Natural killer cell treated with Interleukin-12 subunit alpha and Interleukin-12 subunit beta and Interleukin-15 and Interleukin-18, amount 100 ng/mL, for 72 hours (primary cell): ENCODE data around the gene GRAPL. TPM values are rescaled to one million over a fixed set of nuclear protein-coding genes. Genes with fewer than 3 reads are reported as not detected.
"Not testable (repeated sequence)": the region's sequence is repeated elsewhere in the genome, so short reads cannot be mapped to it uniquely, and the experiment has no call there.

Source experiments
- ATAC-seq, 2 donors: fragments of 150-1000 bp; cut with Tn5 transposase in 1 of 2; sonication (Bioruptor Pico), chemical (Tn5 transposase) in 1 of 2; 2 replicates each; pipeline ENCODE4 v1.10.0; 2021
- DNase-seq: peaks from one replicate; pipeline ENCODE4 v3.0.0; 2022; ENCODE audit warnings: low spot score
- H3K27ac Mint-ChIP-seq, 2 donors: 1 replicate in 1 of 2; 2 replicates in 1 of 2; pipeline ENCODE4 v1.8.0; 2022; ENCODE audit warnings: mixed read lengths in 2 of 2, mild to moderate bottlenecking in 1 of 2, moderate library complexity in 1 of 2
- H3K27me3 Mint-ChIP-seq, 2 donors: 1 replicate in 1 of 2; 2 replicates in 1 of 2; pipeline ENCODE4 v1.8.0; 2022; ENCODE audit warnings: mixed read lengths in 2 of 2
- H3K36me3 Mint-ChIP-seq: one replicate; pipeline ENCODE4 v1.8.0; 2022; ENCODE audit warnings: mixed read lengths
- H3K4me1 Mint-ChIP-seq, 2 donors: 1 replicate in 1 of 2; 2 replicates in 1 of 2; pipeline ENCODE4 v1.8.0; 2022; ENCODE audit warnings: low read depth in 2 of 2, mixed read lengths in 2 of 2, mild to moderate bottlenecking in 1 of 2
- H3K4me3 Mint-ChIP-seq: one replicate; pipeline ENCODE4 v1.8.0; 2022; ENCODE audit warnings: mixed read lengths
- H3K9me3 Mint-ChIP-seq: 2 replicates; pipeline ENCODE4 v1.8.0; 2022; ENCODE audit warnings: mixed read lengths
- total RNA-seq, 2 donors: library from RNA; stranded (reverse); gene quantifications; one replicate each; pipeline ENCODE4 v1.2.3, GENCODE V29; 2022

GRAPL gene
- total RNA-seq, 2 donors from 2014 or later: 5.3 to 9.6 TPM

- not testable (repeated sequence) for ATAC-seq, H3K27me3 Mint-ChIP-seq, H3K4me3 Mint-ChIP-seq, H3K36me3 Mint-ChIP-seq, H3K27ac Mint-ChIP-seq, H3K4me1 Mint-ChIP-seq, DNase-seq, H3K9me3 Mint-ChIP-seq
These were observed 23.6 kb downstream of the GRAPL start for GRCh38 chr17:19150678-19151615.

- H3K36me3 Mint-ChIP-seq: not testable (repeated sequence)
These were observed 30.2 kb downstream of the GRAPL start for GRCh38 chr17:19157628-19158027.

GRCh38 chr17:19158478-19158877 lies 31.1 kb downstream of the GRAPL start:
- DNase-seq, H3K27me3 Mint-ChIP-seq, H3K36me3 Mint-ChIP-seq, H3K4me3 Mint-ChIP-seq, ATAC-seq, H3K27ac Mint-ChIP-seq, H3K4me1 Mint-ChIP-seq, H3K9me3 Mint-ChIP-seq: not testable (repeated sequence)

More at GRCh38 chr17:19157628-19158027, 30.2 kb downstream of the GRAPL start:
- H3K4me3 Mint-ChIP-seq, DNase-seq, H3K9me3 Mint-ChIP-seq, H3K4me1 Mint-ChIP-seq, H3K27me3 Mint-ChIP-seq, ATAC-seq, H3K27ac Mint-ChIP-seq: not testable (repeated sequence)

GRCh38 chr17:19158938-19159337 lies 31.5 kb downstream of the GRAPL start:
- not testable (repeated sequence) for H3K36me3 Mint-ChIP-seq, H3K27me3 Mint-ChIP-seq, H3K4me3 Mint-ChIP-seq, DNase-seq, ATAC-seq, H3K9me3 Mint-ChIP-seq, H3K4me1 Mint-ChIP-seq, H3K27ac Mint-ChIP-seq

- ATAC-seq: peak; percentile 62 to 67
- not testable (repeated sequence) for H3K4me3 Mint-ChIP-seq, DNase-seq, H3K9me3 Mint-ChIP-seq, H3K4me1 Mint-ChIP-seq, H3K36me3 Mint-ChIP-seq, H3K27ac Mint-ChIP-seq, H3K27me3 Mint-ChIP-seq
These were observed 34.1 kb downstream of the GRAPL start for GRCh38 chr17:19161308-19162107.

GRCh38 chr17:19162384-19163216 lies 35.2 kb downstream of the GRAPL start:
- not testable (repeated sequence) for H3K9me3 Mint-ChIP-seq, H3K36me3 Mint-ChIP-seq

GRCh38 chr17:19174422-19174821 lies 47.0 kb downstream of the GRAPL start:
- not testable (repeated sequence) for H3K9me3 Mint-ChIP-seq, H3K27me3 Mint-ChIP-seq, H3K27ac Mint-ChIP-seq, H3K4me3 Mint-ChIP-seq, ATAC-seq, H3K36me3 Mint-ChIP-seq, H3K4me1 Mint-ChIP-seq, DNase-seq

More at GRCh38 chr17:19162384-19163216, 35.2 kb downstream of the GRAPL start:
- not testable (repeated sequence) for H3K27me3 Mint-ChIP-seq, DNase-seq, H3K27ac Mint-ChIP-seq, H3K4me1 Mint-ChIP-seq, H3K4me3 Mint-ChIP-seq
- peak; percentile 56 to 72 for ATAC-seq

- not testable (repeated sequence) for H3K4me1 Mint-ChIP-seq, H3K27ac Mint-ChIP-seq, H3K36me3 Mint-ChIP-seq, H3K27me3 Mint-ChIP-seq, H3K4me3 Mint-ChIP-seq, H3K9me3 Mint-ChIP-seq, DNase-seq
- ATAC-seq: peak; percentile 94
These were observed 48.0 kb downstream of the GRAPL start for GRCh38 chr17:19175410-19175809.

GRCh38 chr17:19181040-19181875 lies 53.9 kb downstream of the GRAPL start:
- not testable (repeated sequence) for DNase-seq, H3K4me3 Mint-ChIP-seq, H3K27me3 Mint-ChIP-seq, H3K4me1 Mint-ChIP-seq, H3K9me3 Mint-ChIP-seq, H3K36me3 Mint-ChIP-seq, H3K27ac Mint-ChIP-seq
- peak; percentile 98 to 99 for ATAC-seq

GRCh38 chr17:19187883-19188869 lies 60.8 kb downstream of the GRAPL start:
- DNase-seq (peak; percentile 98), ATAC-seq (peak in 1 of 2 donors; percentile 65)
- H3K9me3 Mint-ChIP-seq, H3K27ac Mint-ChIP-seq, H3K27me3 Mint-ChIP-seq, H3K4me3 Mint-ChIP-seq, H3K36me3 Mint-ChIP-seq, H3K4me1 Mint-ChIP-seq: not testable (repeated sequence)

- DNase-seq, H3K36me3 Mint-ChIP-seq, H3K4me1 Mint-ChIP-seq, H3K27ac Mint-ChIP-seq, H3K27me3 Mint-ChIP-seq, H3K4me3 Mint-ChIP-seq, H3K9me3 Mint-ChIP-seq: not testable (repeated sequence)
- peak; percentile 89 to 94 for ATAC-seq
These were observed 61.7 kb downstream of the GRAPL start for GRCh38 chr17:19188870-19189708.
